ENCODE measurements around the gene MGLL. TPM values are rescaled to one million over a fixed set of nuclear protein-coding genes. Genes with fewer than 3 reads are reported as not detected.

Gene MGLL
- total and polyA plus RNA-seq, 7 donors: 24.7 to 220 (median 46.8) TPM

GRCh38 chr3:127805026-127805753 lies 17.1 kb downstream of the MGLL start:
- peaks cover 0 to 24% (median 3%) of the 10 kb centered on the region in 4 donors for H3K36me3 ChIP-seq
- intact Hi-C loops (cut with DNase I): no loop called here
- H3K9me3 ChIP-seq: no peaks in the 10 kb centered on the region
- H3K4me3 ChIP-seq: no peak overlapping the region
- 87 to 90% methylated on average over 10 of the region's 10 CpGs for WGBS, 2 donors
- peaks cover 0 to 27% (median 14%) of the 10 kb centered on the region in 4 donors for H3K4me1 ChIP-seq
- H3K27me3 ChIP-seq: no peaks in the 10 kb centered on the region
- no peak overlapping the region for H3K27ac ChIP-seq
- TF ChIP-seq POLR2AphosphoS5 (IDR thresholded peaks at IDR 0.05): no peak
- no peak for TF ChIP-seq EP300 (IDR thresholded peaks at IDR 0.05)
- TF ChIP-seq POLR2A (IDR thresholded peaks at IDR 0.05): no peak
- no peak for TF ChIP-seq CTCF (IDR thresholded peaks at IDR 0.05)
- DNase-seq: no peak

DNA sequence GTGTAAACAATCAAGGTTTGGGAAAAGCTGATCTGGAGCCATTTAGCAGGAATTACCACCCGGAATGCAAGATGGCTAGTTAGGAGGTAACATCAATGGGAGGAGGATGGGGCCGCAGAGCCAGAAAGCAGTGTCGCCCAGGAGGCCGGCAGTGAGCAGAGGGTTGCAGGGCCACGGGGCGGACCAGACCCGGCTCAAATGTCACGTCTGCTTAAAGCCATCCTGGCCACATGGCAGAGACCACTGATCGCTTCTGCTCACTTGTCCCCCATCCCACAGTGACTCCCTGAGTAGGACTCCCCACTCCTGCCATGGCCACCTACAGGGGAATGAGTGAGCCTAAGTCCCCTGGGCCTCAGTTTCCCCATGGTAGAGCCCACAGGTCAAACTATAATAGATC lies 18.2 kb downstream of the MGLL start:
- no peaks in the 10 kb centered on the region for H3K9me3 ChIP-seq
- H3K36me3 ChIP-seq: peaks cover 0 to 14% (median 3%) of the 10 kb centered on the region in 4 donors
- no peaks in the 10 kb centered on the region for H3K27me3 ChIP-seq
- TF ChIP-seq EP300 (IDR thresholded peaks at IDR 0.05) (no peak), POLR2A (IDR thresholded peaks at IDR 0.05) (no peak), POLR2AphosphoS5 (IDR thresholded peaks at IDR 0.05) (no peak), CTCF (IDR thresholded peaks at IDR 0.05) (no peak)
- H3K27ac ChIP-seq: peak overlapping the region in 1 of 4 donors; percentile 43
- H3K4me1 ChIP-seq: peaks cover 0 to 34% (median 19%) of the 10 kb centered on the region in 4 donors
- no peak for DNase-seq
- intact Hi-C loops (cut with DNase I): no loop called here
- no peak overlapping the region for H3K4me3 ChIP-seq
- 93 to 97% methylated on average over 9 of the region's 9 CpGs for WGBS, 2 donors

- H3K9me3 ChIP-seq: no peaks in the 10 kb centered on the region
- peaks cover 0 to 36% (median 20%) of the 10 kb centered on the region in 4 donors for H3K4me1 ChIP-seq
- no peaks in the 10 kb centered on the region for H3K27me3 ChIP-seq
- DNase-seq: no peak
- peaks cover 0 to 9% (median under 1%) of the 10 kb centered on the region in 4 donors for H3K36me3 ChIP-seq
- H3K27ac ChIP-seq: peak overlapping the region in 1 of 4 donors; percentile 43
- 50 to 70% methylated on average over 4 of the region's 4 CpGs for WGBS, 2 donors
- no peak overlapping the region for H3K4me3 ChIP-seq
- TF ChIP-seq EP300 (IDR thresholded peaks at IDR 0.05) (no peak), POLR2A (IDR thresholded peaks at IDR 0.05) (no peak), POLR2AphosphoS5 (IDR thresholded peaks at IDR 0.05) (peak in 1 of 4 donors; percentile 14)
- intact Hi-C loops (cut with DNase I): no loop called here
Observed at GRCh38 chr3:127803619-127804018, 18.7 kb downstream of the MGLL start.

GRCh38 chr3:127802606-127803005 lies 19.7 kb downstream of the MGLL start:
- no peak overlapping the region for H3K4me3 ChIP-seq
- no peaks in the 10 kb centered on the region for H3K27me3 ChIP-seq
- H3K27ac ChIP-seq: no peak overlapping the region
- intact Hi-C loops (cut with DNase I): no loop called here
- no peaks in the 10 kb centered on the region for H3K36me3 ChIP-seq
- H3K4me1 ChIP-seq: peaks cover 0 to 36% (median 20%) of the 10 kb centered on the region in 4 donors
- no peaks in the 10 kb centered on the region for H3K9me3 ChIP-seq
- no peak for DNase-seq
- TF ChIP-seq EP300 (IDR thresholded peaks at IDR 0.05) (no peak), CTCF (IDR thresholded peaks at IDR 0.05) (no peak), POLR2A (IDR thresholded peaks at IDR 0.05) (no peak), POLR2AphosphoS5 (IDR thresholded peaks at IDR 0.05) (no peak)
- WGBS, 2 donors: 90 to 92% methylated on average over 6 of the region's 6 CpGs

DNA sequence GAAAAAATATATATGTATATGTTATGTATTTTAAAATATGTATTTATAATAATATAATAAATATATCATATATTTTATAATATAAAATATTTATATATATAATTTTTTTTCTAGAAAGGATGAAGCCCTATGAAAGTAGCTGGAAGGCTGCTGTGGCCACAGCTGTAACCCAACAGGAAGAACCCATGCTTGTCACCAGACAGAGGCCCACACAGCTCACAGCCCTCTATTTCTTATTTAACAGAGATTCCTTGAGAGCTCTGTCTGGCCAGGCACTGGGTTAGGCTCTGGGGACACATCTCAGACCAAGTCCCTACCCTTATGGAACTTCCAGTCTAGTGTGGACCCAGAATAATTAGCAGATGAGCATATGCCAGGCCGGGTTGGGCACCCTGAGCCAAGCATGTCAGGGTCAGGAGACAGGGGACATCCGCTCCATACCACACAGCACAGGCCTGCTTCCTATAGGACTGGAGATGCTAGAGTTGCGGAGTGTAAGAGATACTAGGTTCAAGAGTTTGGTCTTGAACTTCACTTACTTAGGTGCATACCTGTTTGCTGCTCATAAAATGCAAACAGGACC lies 20.5 kb downstream of the MGLL start:
- WGBS, 2 donors: 94 to 96% methylated on average over 3 of the region's 3 CpGs
- peaks cover 0 to 36% (median 20%) of the 10 kb centered on the region in 4 donors for H3K4me1 ChIP-seq
- no peaks in the 10 kb centered on the region for H3K27me3 ChIP-seq
- H3K9me3 ChIP-seq: no peaks in the 10 kb centered on the region
- no peak overlapping the region for H3K27ac ChIP-seq
- intact Hi-C loops (cut with DNase I): no loop called here
- no peak overlapping the region for H3K4me3 ChIP-seq
- no peak for TF ChIP-seq POLR2A (IDR thresholded peaks at IDR 0.05)
- TF ChIP-seq CTCF (IDR thresholded peaks at IDR 0.05): no peak
- no peak for TF ChIP-seq EP300 (IDR thresholded peaks at IDR 0.05)
- TF ChIP-seq POLR2AphosphoS5 (IDR thresholded peaks at IDR 0.05): no peak
- DNase-seq: no peak
- peaks cover 0 to 3% (median 0%) of the 10 kb centered on the region in 4 donors for H3K36me3 ChIP-seq
